K562 (cell line): Measurements from ENCODE around the gene CCDC184. TPM values are rescaled to one million over a fixed set of nuclear protein-coding genes. Genes with fewer than 3 reads are reported as not detected.

Experiments
- CC2D1A ChIP-seq: fragments of 450-650 bp; IDR thresholded peaks from 2 replicates; pipeline ENCODE4 v1.6.1; 2017; ENCODE audit warnings: mild to moderate bottlenecking
- GMEB1 ChIP-seq: fragments of 250-450 bp; sonication (Bioruptor Pico); IDR thresholded peaks from 2 replicates; pipeline ENCODE4 v1.4.0; 2020; ENCODE audit warnings: mild to moderate bottlenecking
- MAFG ChIP-seq: fragments of 450-650 bp; conservative IDR thresholded peaks from 2 replicates; pipeline ENCODE4 v1.6.1; 2016; ENCODE audit warnings: missing genetic modification characterization, missing compliant biosample characterization
- MLLT1 ChIP-seq, 2 experiments: fragments of 450-650 bp; IDR thresholded peaks; 2 replicates each; pipeline ENCODE4 v1.6.1; 2016
- NCOA1 ChIP-seq: fragments of 450-650 bp; IDR thresholded peaks from 2 replicates; pipeline ENCODE4 v1.6.1; 2016; ENCODE audit warnings: low read depth
- NCOR1 ChIP-seq: fragments of 450-650 bp; IDR thresholded peaks from 2 replicates; pipeline ENCODE4 v1.6.1; 2016; ENCODE audit warnings: mild to moderate bottlenecking, moderate library complexity
- POLR3A ChIP-seq: IDR thresholded peaks from 2 replicates; pipeline ENCODE4 v1.6.1; 2011; ENCODE audit warnings: borderline replicate concordance, mild to moderate bottlenecking, moderate library complexity; ENCODE audit not compliant: insufficient read length, insufficient read depth; ENCODE audit errors: extremely low read depth
- POU5F1 ChIP-seq: fragments of 150-350 bp; IDR thresholded peaks from 2 replicates; pipeline ENCODE4 v1.6.1; 2014; ENCODE audit warnings: borderline replicate concordance, low read length, low read depth, mild to moderate bottlenecking; ENCODE audit not compliant: partially characterized antibody
- ZNF282 ChIP-seq: sonication (generic); formaldehyde crosslinking; IDR thresholded peaks from 2 replicates; pipeline ENCODE4 v1.8.1; 2023; ENCODE audit warnings: missing genetic modification reagents
- ZNF431 ChIP-seq: sonication (generic); formaldehyde crosslinking; IDR thresholded peaks from 2 replicates; pipeline ENCODE4 v1.8.0; 2022; ENCODE audit warnings: mild to moderate bottlenecking, missing genetic modification reagents
- polyA plus RNA-seq, 8 experiments: library from polyadenylated mRNA; depleted of rRNA in 4 of 8; stranded (reverse) in 5 of 8; unstranded in 3 of 8; fragments of >200 nt; fragmentation: Nextera tagmentation in 2 of 8; fragmentation: Illumina TruSeq in 1 of 8; extraction: Ambion mirVana in 2 of 8; extraction: Trizol in 1 of 8; gene quantifications; 2 replicates each; pipeline versions ENCODE4 v1.2.1 to v1.2.3, GENCODE V29; 2011 to 2014; ENCODE audit warnings: inconsistent platforms in 1 of 8, missing spikeins in 1 of 8
- total RNA-seq, 7 experiments: library from RNA; depleted of rRNA in 6 of 7; stranded (reverse); fragments of >200 nt in 6 of 7; fragmentation: Illumina TruSeq in 2 of 7; extraction: Trizol in 2 of 7; gene quantifications; 2 replicates each; pipeline versions ENCODE4 v1.2.1 to v1.2.3, GENCODE V29; 2011 to 2021; ENCODE audit warnings: low replicate concordance in 1 of 7
- TF ChIP-seq, protein P1 (sequence below): fragments of 450-650 bp; formaldehyde crosslinking; IDR thresholded peaks from 2 replicates; pipeline ENCODE4 v1.4.0; 2020; ENCODE audit warnings: mild to moderate bottlenecking, moderate library complexity
- TF ChIP-seq, protein P2 (sequence below): fragments of 250-450 bp; sonication (Bioruptor Pico); IDR thresholded peaks from 2 replicates; pipeline ENCODE4 v1.8.0; 2022; ENCODE audit warnings: inconsistent platforms, mild to moderate bottlenecking, moderate library complexity, borderline replicate concordance
- TF ChIP-seq, protein P3 (sequence below): sonication (generic); formaldehyde crosslinking; IDR thresholded peaks from 2 replicates; pipeline ENCODE4 v1.8.0; 2022; ENCODE audit warnings: missing genetic modification reagents, mild to moderate bottlenecking, borderline replicate concordance
- TF ChIP-seq, protein P4 (sequence below): fragments of 450-650 bp; IDR thresholded peaks from 2 replicates; pipeline ENCODE4 v1.7.1; 2018; ENCODE audit warnings: mild to moderate bottlenecking, low read depth; ENCODE audit not compliant: partially characterized antibody

The CCDC184 gene
- total and polyA plus RNA-seq, 9 of the 15 experiments (the other 6 are each of a cell fraction or from before 2014, with no cell fraction given), result 0.09 TPM; not detected in 8

GRCh38 chr12:48157018-48157888 is 26.2 kb upstream of the CCDC184 start, which contains the start of gene ASB8 (continued):
- TF ChIP-seq POU5F1, result no peak
- TF ChIP-seq POLR3A, result no peak
- TF ChIP-seq CC2D1A, result no peak
- no peak for TF ChIP-seq NCOR1
- no peak for TF ChIP-seq NCOA1
- no peak for TF ChIP-seq MAFG (tag)
- TF ChIP-seq, protein P1, sequence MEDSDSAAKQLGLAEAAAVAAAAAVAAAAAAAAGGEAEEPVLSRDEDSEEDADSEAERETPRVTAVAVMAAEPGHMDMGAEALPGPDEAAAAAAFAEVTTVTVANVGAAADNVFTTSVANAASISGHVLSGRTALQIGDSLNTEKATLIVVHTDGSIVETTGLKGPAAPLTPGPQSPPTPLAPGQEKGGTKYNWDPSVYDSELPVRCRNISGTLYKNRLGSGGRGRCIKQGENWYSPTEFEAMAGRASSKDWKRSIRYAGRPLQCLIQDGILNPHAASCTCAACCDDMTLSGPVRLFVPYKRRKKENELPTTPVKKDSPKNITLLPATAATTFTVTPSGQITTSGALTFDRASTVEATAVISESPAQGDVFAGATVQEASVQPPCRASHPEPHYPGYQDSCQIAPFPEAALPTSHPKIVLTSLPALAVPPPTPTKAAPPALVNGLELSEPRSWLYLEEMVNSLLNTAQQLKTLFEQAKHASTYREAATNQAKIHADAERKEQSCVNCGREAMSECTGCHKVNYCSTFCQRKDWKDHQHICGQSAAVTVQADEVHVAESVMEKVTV (CRISPR knock-in tag), result no peak
- TF ChIP-seq GMEB1, result no peak; the same call in 1 of the 2 replicates
- TF ChIP-seq MLLT1 (IDR thresholded peaks at IDR 0.05), result no peak
- TF ChIP-seq, protein P2, sequence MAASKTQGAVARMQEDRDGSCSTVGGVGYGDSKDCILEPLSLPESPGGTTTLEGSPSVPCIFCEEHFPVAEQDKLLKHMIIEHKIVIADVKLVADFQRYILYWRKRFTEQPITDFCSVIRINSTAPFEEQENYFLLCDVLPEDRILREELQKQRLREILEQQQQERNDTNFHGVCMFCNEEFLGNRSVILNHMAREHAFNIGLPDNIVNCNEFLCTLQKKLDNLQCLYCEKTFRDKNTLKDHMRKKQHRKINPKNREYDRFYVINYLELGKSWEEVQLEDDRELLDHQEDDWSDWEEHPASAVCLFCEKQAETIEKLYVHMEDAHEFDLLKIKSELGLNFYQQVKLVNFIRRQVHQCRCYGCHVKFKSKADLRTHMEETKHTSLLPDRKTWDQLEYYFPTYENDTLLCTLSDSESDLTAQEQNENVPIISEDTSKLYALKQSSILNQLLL (CRISPR knock-in tag), result no peak
- TF ChIP-seq ZNF282 (CRISPR knock-in tag), result no peak
- TF ChIP-seq, protein P3, sequence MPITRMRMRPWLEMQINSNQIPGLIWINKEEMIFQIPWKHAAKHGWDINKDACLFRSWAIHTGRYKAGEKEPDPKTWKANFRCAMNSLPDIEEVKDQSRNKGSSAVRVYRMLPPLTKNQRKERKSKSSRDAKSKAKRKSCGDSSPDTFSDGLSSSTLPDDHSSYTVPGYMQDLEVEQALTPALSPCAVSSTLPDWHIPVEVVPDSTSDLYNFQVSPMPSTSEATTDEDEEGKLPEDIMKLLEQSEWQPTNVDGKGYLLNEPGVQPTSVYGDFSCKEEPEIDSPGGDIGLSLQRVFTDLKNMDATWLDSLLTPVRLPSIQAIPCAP (CRISPR knock-in tag), result no peak
- no peak for TF ChIP-seq ZNF431
- TF ChIP-seq, protein P4, sequence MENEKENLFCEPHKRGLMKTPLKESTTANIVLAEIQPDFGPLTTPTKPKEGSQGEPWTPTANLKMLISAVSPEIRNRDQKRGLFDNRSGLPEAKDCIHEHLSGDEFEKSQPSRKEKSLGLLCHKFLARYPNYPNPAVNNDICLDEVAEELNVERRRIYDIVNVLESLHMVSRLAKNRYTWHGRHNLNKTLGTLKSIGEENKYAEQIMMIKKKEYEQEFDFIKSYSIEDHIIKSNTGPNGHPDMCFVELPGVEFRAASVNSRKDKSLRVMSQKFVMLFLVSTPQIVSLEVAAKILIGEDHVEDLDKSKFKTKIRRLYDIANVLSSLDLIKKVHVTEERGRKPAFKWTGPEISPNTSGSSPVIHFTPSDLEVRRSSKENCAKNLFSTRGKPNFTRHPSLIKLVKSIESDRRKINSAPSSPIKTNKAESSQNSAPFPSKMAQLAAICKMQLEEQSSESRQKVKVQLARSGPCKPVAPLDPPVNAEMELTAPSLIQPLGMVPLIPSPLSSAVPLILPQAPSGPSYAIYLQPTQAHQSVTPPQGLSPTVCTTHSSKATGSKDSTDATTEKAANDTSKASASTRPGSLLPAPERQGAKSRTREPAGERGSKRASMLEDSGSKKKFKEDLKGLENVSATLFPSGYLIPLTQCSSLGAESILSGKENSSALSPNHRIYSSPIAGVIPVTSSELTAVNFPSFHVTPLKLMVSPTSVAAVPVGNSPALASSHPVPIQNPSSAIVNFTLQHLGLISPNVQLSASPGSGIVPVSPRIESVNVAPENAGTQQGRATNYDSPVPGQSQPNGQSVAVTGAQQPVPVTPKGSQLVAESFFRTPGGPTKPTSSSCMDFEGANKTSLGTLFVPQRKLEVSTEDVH, result peak; percentile 60
